Liver (tissue), 3 donors: Measurements from ENCODE around the gene NR5A1.

Experiments used
- ATF3 ChIP-seq: IDR thresholded peaks from 2 replicates; pipeline ENCODE4 v1.6.1; 2016; ENCODE audit warnings: antibody characterized with exemption
- CTCF ChIP-seq: fragments of 150-350 bp; IDR thresholded peaks from 2 replicates; pipeline ENCODE4 v1.5.1; 2017; ENCODE audit warnings: improper control_type of control experiment, low read depth, low read length; ENCODE audit not compliant: missing input control
- EGR1 ChIP-seq, 2 donors: IDR thresholded peaks; 2 replicates each; pipeline ENCODE4 v1.6.1; 2016 to 2018; ENCODE audit warnings: antibody characterized with exemption in 2 of 2, low read depth in 2 of 2
- GABPA ChIP-seq, 2 donors: IDR thresholded peaks in 1 of 2; conservative IDR thresholded peaks in 1 of 2; 2 replicates each; pipeline ENCODE4 v1.6.1; 2016; ENCODE audit warnings: antibody characterized with exemption in 2 of 2, mild to moderate bottlenecking in 1 of 2, moderate library complexity in 1 of 2
- HNF4G ChIP-seq: IDR thresholded peaks from 2 replicates; pipeline ENCODE4 v1.6.1; 2016; ENCODE audit warnings: antibody characterized with exemption
- MAX ChIP-seq: IDR thresholded peaks from 2 replicates; pipeline ENCODE4 v1.6.1; 2016; ENCODE audit warnings: antibody characterized with exemption
- RAD21 ChIP-seq, 2 donors: IDR thresholded peaks; 2 replicates each; pipeline ENCODE4 v1.6.1; 2016; ENCODE audit warnings: antibody characterized with exemption in 2 of 2, mild to moderate bottlenecking in 2 of 2
- REST ChIP-seq: IDR thresholded peaks from 2 replicates; pipeline ENCODE4 v1.6.1; 2016; ENCODE audit warnings: antibody characterized with exemption, mild to moderate bottlenecking
- TAF1 ChIP-seq: conservative IDR thresholded peaks from 2 replicates; pipeline ENCODE4 v1.6.1; 2016; ENCODE audit warnings: antibody characterized with exemption, mild to moderate bottlenecking
- ZBTB33 ChIP-seq: IDR thresholded peaks from 2 replicates; pipeline ENCODE4 v1.6.1; 2016; ENCODE audit warnings: antibody characterized with exemption
- donor health status: healthy.
- donor health status: healthy.

GRCh38 chr9:124470306-124470705 lies 36.9 kb downstream of the NR5A1 start:
- TF ChIP-seq ATF3 (no peak), GABPA (IDR thresholded peaks at IDR 0.05 in 1 of 2, conservative IDR thresholded peaks at IDR 0.05 in 1 of 2) (no peak), RAD21 (IDR thresholded peaks at IDR 0.05) (no peak), EGR1 (IDR thresholded peaks at IDR 0.05; ENCODE audit: low read depth in 2 of 2) (no peak), REST (no peak), CTCF (no peak), TAF1 (no peak), HNF4G (no peak), MAX (no peak), ZBTB33 (no peak)
